Fibroblast of skin of abdomen (primary cell): ENCODE measurements around the gene MYL12A.

Source experiments
- DNase-seq: peaks from one replicate; pipeline ENCODE4 v3.0.0-alpha.2; 2013

The MYL12A gene

GRCh38 chr18:3283908-3284307 lies 36.3 kb downstream of the MYL12A start:
- DNase-seq, result no peak

- DNase-seq, result no peak
These were observed 36.9 kb downstream of the MYL12A start for GRCh38 chr18:3284501-3284900.

DNA sequence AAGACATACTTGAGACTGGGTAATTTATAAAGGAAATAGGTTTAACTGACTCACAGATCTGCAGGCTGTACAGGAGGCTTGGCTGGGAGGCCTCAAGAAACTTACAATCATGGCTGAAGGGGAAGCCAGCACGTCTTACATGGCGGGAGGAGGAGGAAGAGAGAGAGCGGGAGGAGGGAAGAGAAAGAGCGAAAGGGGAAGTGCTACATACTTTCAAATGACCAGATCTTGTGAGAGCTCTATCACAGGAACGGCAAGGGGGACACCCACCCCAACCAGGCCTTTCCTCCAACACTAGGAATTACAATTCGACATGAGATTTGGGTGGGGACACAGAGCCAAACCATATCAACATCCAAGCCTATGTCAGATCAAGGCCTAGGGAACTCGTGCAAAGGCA lies 38.6 kb downstream of the MYL12A start:
- DNase-seq, result no peak

GRCh38 chr18:3293196-3293951 lies 45.8 kb downstream of the MYL12A start:
- DNase-seq, result no peak

DNA sequence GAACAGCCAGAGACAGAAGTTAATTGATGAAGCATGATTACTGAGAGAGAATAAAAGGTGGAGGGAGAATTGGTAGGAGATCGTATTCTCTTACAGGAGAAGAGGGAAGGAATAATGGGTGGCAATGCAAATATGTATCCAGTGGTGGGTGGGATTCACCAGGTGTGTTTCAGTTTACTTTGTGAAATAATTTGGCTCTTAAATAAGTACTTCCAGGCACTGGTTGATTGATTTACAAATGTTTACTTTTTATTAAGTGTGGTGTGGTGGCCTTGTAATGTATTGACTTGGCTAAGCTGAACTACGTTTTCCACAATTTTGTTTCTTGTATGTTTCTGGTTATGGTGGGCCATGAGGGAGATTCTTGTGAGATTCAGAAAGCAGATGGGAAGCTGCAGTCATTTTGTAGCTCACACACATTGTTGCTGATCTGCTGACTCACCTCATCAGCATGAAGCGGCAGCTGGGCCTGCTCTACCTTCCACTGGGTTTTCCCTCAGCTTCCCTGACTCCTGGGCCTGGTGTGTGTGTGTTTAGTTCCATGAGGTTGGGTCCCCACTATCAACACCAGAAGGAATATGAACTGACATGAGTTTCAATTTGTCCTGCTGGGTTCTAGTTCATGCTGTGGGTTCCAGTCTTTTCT lies 47.0 kb downstream of the MYL12A start:
- peak; percentile 50 for DNase-seq

DNA sequence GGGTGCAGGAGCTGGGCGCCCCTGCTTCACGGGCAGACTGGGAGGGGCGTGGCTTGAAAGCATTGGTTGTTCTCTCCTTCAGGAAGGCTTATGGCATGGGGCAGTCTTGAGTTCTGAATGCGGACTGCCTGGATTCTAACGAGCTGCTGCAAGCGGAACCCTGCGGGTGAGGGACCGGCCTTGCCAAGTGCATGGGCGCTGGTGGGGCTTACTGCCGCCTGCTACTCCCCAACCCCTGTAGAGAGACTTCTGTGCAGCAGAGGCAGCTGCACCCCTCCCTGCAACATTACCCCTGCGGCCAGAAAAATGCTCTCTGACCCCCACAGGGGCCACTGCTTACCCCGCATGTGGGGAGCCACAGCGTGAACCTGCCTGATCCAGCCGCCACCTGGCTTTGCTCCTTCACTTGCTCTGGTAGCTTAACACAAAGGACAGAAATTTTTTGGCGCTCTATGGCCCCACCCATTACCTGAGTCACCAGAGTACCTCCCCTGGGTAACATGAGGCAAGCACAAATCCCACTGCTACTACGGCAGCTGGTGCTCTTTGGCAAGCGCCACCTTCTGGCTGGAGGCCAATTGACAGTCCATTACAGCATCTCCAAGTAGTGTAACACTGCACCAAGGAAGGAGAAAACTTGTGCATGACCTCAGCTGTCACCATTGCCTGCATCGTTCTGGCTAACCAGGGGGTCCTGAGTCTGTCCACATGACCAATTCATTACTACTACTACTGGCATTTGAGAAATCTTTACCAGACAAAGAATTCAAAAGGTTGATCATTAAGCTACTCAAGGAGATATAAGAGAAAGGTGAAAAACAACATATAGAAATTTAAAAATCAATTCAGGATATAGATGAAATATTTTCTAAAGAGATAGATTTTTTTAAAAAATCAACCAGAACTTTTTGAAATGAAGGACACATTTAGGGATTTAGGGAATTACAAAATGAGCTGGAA lies 49.7 kb downstream of the MYL12A start:
- DNase-seq, result peak; percentile 85

GRCh38 chr18:3304832-3305231 lies 57.2 kb downstream of the MYL12A start:
- DNase-seq, result no peak

DNA sequence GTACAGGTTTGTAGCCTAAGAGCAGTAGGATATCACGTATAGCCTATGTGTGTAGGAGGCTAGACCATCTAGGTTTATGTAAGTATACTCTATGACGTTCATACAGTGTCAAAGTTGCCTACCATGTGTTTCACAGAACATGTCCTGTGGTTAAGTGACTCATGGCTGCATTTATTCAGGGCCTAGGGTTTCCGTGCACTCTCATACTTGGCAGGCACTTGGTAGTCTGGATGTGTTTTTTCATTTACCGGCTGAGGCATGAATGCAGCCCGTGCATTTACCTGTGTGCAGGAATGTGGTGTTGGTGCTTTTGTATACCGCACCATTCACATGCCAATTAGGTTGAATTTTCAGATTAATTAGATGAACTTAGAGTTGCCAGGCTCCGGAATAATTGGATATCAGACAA lies 57.8 kb downstream of the MYL12A start:
- peak; percentile 96 for DNase-seq
